ENCODE measurements around the gene HIVEP2. TPM values are rescaled to one million over a fixed set of nuclear protein-coding genes. Genes with fewer than 3 reads are reported as not detected.

The HIVEP2 gene
- total and polyA plus RNA-seq, 7 donors: 6.2 to 39.7 (median 22.6) TPM

- Histone ChIP-seq H3K4me3 (no peak overlapping the region), H3K27ac (peak overlapping the region; percentile 68), H3K9me3 (no peaks in the 10 kb centered on the region), H3K36me3 (ENCODE audit: insufficient read depth in 1 of 2, low read depth in 1 of 2) (no peaks in the 10 kb centered on the region), H3K27me3 (ENCODE audit: insufficient read depth in 3 of 3, low read length in 2 of 3) (no peaks in the 10 kb centered on the region), H3K4me1 (peaks cover 56% of the 10 kb centered on the region)
- WGBS, 3 donors: 88 to 100% (median 94%) methylated on average over 1 of the region's 1 CpG
- intact Hi-C loops (cut with DNase I): loop anchor here (5.0 to 10.0 kb wide), 2 partner anchors 34 to 56 kb away; no protein-coding TSS in a partner anchor
- no peak for TF ChIP-seq CTCF (IDR thresholded peaks at IDR 0.05)
- no peak for DNase-seq
- ATAC-seq: no peak
Measured at GRCh38 chr6:142881290-142881689, 63.7 kb downstream of the HIVEP2 start.

- peaks cover 60% of the 10 kb centered on the region for H3K4me1 ChIP-seq
- no peaks in the 10 kb centered on the region for H3K27me3 ChIP-seq (ENCODE audit: insufficient read depth in 3 of 3, low read length in 2 of 3)
- H3K36me3 ChIP-seq (ENCODE audit: insufficient read depth in 1 of 2, low read depth in 1 of 2): no peaks in the 10 kb centered on the region
- intact Hi-C loops (cut with DNase I): loop anchor here (5.0 to 10.0 kb wide), 2 partner anchors 33 to 55 kb away; no protein-coding TSS in a partner anchor
- no peaks in the 10 kb centered on the region for H3K9me3 ChIP-seq
- no peak for ATAC-seq
- TF ChIP-seq CTCF (IDR thresholded peaks at IDR 0.05): no peak
- no peak overlapping the region for H3K27ac ChIP-seq
- DNase-seq: no peak
- no peak overlapping the region for H3K4me3 ChIP-seq
- WGBS, 3 donors: 67 to 77% (median 69%) methylated on average over 2 of the region's 2 CpGs
Measured at GRCh38 chr6:142880201-142880600, 64.8 kb downstream of the HIVEP2 start.

GRCh38 chr6:142879527-142879926 lies 65.4 kb downstream of the HIVEP2 start:
- H3K27ac ChIP-seq: no peak overlapping the region
- no peak for TF ChIP-seq CTCF (IDR thresholded peaks at IDR 0.05)
- DNase-seq (no peak), ATAC-seq (peak in 1 of 4 donors; percentile 22)
- peaks cover 66% of the 10 kb centered on the region for H3K4me1 ChIP-seq
- no peaks in the 10 kb centered on the region for H3K27me3 ChIP-seq (ENCODE audit: insufficient read depth in 3 of 3, low read length in 2 of 3)
- no peaks in the 10 kb centered on the region for H3K9me3 ChIP-seq
- intact Hi-C loops (cut with DNase I): no loop called here
- H3K4me3 ChIP-seq: no peak overlapping the region
- H3K36me3 ChIP-seq (ENCODE audit: insufficient read depth in 1 of 2, low read depth in 1 of 2): no peaks in the 10 kb centered on the region
- WGBS, 3 donors: 46 to 60% (median 46%) methylated on average over 2 of the region's 2 CpGs

- H3K27me3 ChIP-seq (ENCODE audit: insufficient read depth in 3 of 3, low read length in 2 of 3): no peaks in the 10 kb centered on the region
- no peak overlapping the region for H3K4me3 ChIP-seq
- DNase-seq (no peak), ATAC-seq (no peak)
- no peaks in the 10 kb centered on the region for H3K9me3 ChIP-seq
- peaks cover 66% of the 10 kb centered on the region for H3K4me1 ChIP-seq
- intact Hi-C loops (cut with DNase I): no loop called here
- peak overlapping the region; percentile 7 for H3K27ac ChIP-seq
- no peaks in the 10 kb centered on the region for H3K36me3 ChIP-seq (ENCODE audit: insufficient read depth in 1 of 2, low read depth in 1 of 2)
- WGBS, 3 donors: 77 to 84% (median 83%) methylated on average over 6 of the region's 6 CpGs
- no peak for TF ChIP-seq CTCF (IDR thresholded peaks at IDR 0.05)
Measured at GRCh38 chr6:142879076-142879475, 65.9 kb downstream of the HIVEP2 start.

- intact Hi-C loops (cut with DNase I): no loop called here
- DNase-seq (no peak), ATAC-seq (peak in 3 of 4 donors; percentile 65 to 82 (median 80))
- Histone ChIP-seq H3K4me1 (peaks cover 64% of the 10 kb centered on the region), H3K9me3 (no peaks in the 10 kb centered on the region), H3K36me3 (ENCODE audit: insufficient read depth in 1 of 2, low read depth in 1 of 2) (no peaks in the 10 kb centered on the region), H3K27me3 (ENCODE audit: insufficient read depth in 3 of 3, low read length in 2 of 3) (no peaks in the 10 kb centered on the region), H3K4me3 (no peak overlapping the region), H3K27ac (peak overlapping the region; percentile 7)
- no peak for TF ChIP-seq CTCF (IDR thresholded peaks at IDR 0.05)
- 46 to 63% (median 52%) methylated on average over 3 of the region's 3 CpGs for WGBS, 3 donors
Measured at GRCh38 chr6:142878407-142878806, 66.6 kb downstream of the HIVEP2 start.
